ENCODE data around the gene HES5. TPM values are rescaled to one million over a fixed set of nuclear protein-coding genes. Genes with fewer than 3 reads are reported as not detected.

HES5 gene
- total and polyA plus RNA-seq, 2 of the 13 experiments (the other 11 are each of a cell fraction or from before 2014, with no cell fraction given), result not detected

GRCh38 chr1:2561446-2561845 lies 31.4 kb upstream of the HES5 start (continued):
- no peak for TF ChIP-seq ZMAT5 (CRISPR knock-in tag; IDR thresholded peaks at IDR 0.05; ENCODE audit: borderline replicate concordance, low read depth)
- no peak for TF ChIP-seq JDP2 (CRISPR knock-in tag; IDR thresholded peaks at IDR 0.05; ENCODE audit: borderline replicate concordance)

- ChIA-PET CTCF (ENCODE audit: low intra/inter-chr PET ratio, low total read pairs) (no interaction called here), POLR2A (interaction anchor here (1.2 to 2.2 kb wide), 3 partner anchors 11 to 15 kb away, joined by 4 to 8 read pairs (median 4); no protein-coding TSS in a partner anchor)
- Histone ChIP-seq H4K20me1 (ENCODE audit: insufficient read depth, low read length) (0 out of 2 replicates have a peak, but pooled peaks cover 4% of the 10 kb centered on the region), H3K4me3 (replicated peaks in 1 of 3; ENCODE audit: insufficient read depth in 1 of 3, low read depth in 2 of 3, low read length in 3 of 3) (no peak overlapping the region), H3K27me3 (ENCODE audit: control insufficient read depth in 1 of 2, insufficient read depth in 2 of 2, low read length in 2 of 2) (no peaks in the 10 kb centered on the region; a peak in 2 of 5 replicates), H3K9ac (ENCODE audit: insufficient read depth, low read depth, low read length) (no peak overlapping the region), H2AFZ (ENCODE audit: low read length) (no peak overlapping the region), H3K79me2 (ENCODE audit: insufficient read depth, low read length) (no peaks in the 10 kb centered on the region), H3K4me1 (ENCODE audit: insufficient read depth, low read length) (peaks cover 18% of the 10 kb centered on the region), H3K4me2 (ENCODE audit: low read depth, low read length) (no peak overlapping the region), H3K36me3 (replicated peaks in 1 of 2; ENCODE audit: control insufficient read depth in 1 of 2, insufficient read depth in 2 of 2, low read length in 2 of 2) (no peaks in the 10 kb centered on the region; a peak in 1 of 5 replicates), H3K9me3 (ENCODE audit: low read length) (no peaks in the 10 kb centered on the region), H3K27ac (ENCODE audit: extremely low read length, insufficient read depth, low read length) (no peak overlapping the region)
- BruUV-seq (replicated peaks), result no TSS peak
- no peak for ATAC-seq
- in situ Hi-C loops (cut with HindIII; ENCODE audit: extremely low pct_ligation_motif_present, low pct_unique_long_range_greater_than_20kb) (no loop called here), intact Hi-C loops (cut with micrococcal nuclease; ENCODE audit: unreplicated experiment) (no loop called here)
- FAIRE-seq, result no peak
- WGBS (ENCODE audit: low lambda C conversion rate), result 86% methylated on average over 7 of the region's 15 CpGs
- no peak for DNase-seq (ENCODE audit: low spot score)
- TF ChIP-seq, protein P1, sequence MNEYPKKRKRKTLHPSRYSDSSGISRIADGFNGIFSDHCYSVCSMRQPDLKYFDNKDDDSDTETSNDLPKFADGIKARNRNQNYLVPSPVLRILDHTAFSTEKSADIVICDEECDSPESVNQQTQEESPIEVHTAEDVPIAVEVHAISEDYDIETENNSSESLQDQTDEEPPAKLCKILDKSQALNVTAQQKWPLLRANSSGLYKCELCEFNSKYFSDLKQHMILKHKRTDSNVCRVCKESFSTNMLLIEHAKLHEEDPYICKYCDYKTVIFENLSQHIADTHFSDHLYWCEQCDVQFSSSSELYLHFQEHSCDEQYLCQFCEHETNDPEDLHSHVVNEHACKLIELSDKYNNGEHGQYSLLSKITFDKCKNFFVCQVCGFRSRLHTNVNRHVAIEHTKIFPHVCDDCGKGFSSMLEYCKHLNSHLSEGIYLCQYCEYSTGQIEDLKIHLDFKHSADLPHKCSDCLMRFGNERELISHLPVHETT (CRISPR knock-in tag; conservative IDR thresholded peaks at IDR 0.05), result no peak
- TF ChIP-seq, protein P2, sequence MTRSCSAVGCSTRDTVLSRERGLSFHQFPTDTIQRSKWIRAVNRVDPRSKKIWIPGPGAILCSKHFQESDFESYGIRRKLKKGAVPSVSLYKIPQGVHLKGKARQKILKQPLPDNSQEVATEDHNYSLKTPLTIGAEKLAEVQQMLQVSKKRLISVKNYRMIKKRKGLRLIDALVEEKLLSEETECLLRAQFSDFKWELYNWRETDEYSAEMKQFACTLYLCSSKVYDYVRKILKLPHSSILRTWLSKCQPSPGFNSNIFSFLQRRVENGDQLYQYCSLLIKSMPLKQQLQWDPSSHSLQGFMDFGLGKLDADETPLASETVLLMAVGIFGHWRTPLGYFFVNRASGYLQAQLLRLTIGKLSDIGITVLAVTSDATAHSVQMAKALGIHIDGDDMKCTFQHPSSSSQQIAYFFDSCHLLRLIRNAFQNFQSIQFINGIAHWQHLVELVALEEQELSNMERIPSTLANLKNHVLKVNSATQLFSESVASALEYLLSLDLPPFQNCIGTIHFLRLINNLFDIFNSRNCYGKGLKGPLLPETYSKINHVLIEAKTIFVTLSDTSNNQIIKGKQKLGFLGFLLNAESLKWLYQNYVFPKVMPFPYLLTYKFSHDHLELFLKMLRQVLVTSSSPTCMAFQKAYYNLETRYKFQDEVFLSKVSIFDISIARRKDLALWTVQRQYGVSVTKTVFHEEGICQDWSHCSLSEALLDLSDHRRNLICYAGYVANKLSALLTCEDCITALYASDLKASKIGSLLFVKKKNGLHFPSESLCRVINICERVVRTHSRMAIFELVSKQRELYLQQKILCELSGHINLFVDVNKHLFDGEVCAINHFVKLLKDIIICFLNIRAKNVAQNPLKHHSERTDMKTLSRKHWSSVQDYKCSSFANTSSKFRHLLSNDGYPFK (CRISPR knock-in tag; IDR thresholded peaks at IDR 0.05; ENCODE audit: borderline replicate concordance), result no peak
- TF ChIP-seq RXRB (CRISPR knock-in tag; IDR thresholded peaks at IDR 0.05; ENCODE audit: borderline replicate concordance), result no peak
- TF ChIP-seq REL (CRISPR knock-in tag; conservative IDR thresholded peaks at IDR 0.05), result no peak
- TF ChIP-seq, protein P3, sequence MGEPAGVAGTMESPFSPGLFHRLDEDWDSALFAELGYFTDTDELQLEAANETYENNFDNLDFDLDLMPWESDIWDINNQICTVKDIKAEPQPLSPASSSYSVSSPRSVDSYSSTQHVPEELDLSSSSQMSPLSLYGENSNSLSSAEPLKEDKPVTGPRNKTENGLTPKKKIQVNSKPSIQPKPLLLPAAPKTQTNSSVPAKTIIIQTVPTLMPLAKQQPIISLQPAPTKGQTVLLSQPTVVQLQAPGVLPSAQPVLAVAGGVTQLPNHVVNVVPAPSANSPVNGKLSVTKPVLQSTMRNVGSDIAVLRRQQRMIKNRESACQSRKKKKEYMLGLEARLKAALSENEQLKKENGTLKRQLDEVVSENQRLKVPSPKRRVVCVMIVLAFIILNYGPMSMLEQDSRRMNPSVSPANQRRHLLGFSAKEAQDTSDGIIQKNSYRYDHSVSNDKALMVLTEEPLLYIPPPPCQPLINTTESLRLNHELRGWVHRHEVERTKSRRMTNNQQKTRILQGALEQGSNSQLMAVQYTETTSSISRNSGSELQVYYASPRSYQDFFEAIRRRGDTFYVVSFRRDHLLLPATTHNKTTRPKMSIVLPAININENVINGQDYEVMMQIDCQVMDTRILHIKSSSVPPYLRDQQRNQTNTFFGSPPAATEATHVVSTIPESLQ (CRISPR knock-in tag; conservative IDR thresholded peaks at IDR 0.05), result no peak
- no peak for TF ChIP-seq ZBTB25 (CRISPR knock-in tag; IDR thresholded peaks at IDR 0.05)
- no peak for TF ChIP-seq MAFG (CRISPR knock-in tag; IDR thresholded peaks at IDR 0.05)
- no peak for TF ChIP-seq IRX3 (CRISPR knock-in tag; IDR thresholded peaks at IDR 0.05; ENCODE audit: borderline replicate concordance, low read depth)
- no peak for TF ChIP-seq BRD4 (CRISPR knock-in tag; IDR thresholded peaks at IDR 0.05)
- no peak for TF ChIP-seq ATF2 (CRISPR knock-in tag; IDR thresholded peaks at IDR 0.05)
Observed at GRCh38 chr1:2560299-2561073, 30.4 kb upstream of the HES5 start.

Data from HepG2 (cell line).